Hepatocyte (in vitro differentiated cells): ENCODE results near the gene WRNIP1.

Experiments
- EZH2 ChIP-seq: fragments of 200-600 bp; sonication (generic); IDR thresholded peaks from 2 replicates; pipeline ENCODE4 v1.6.1; 2016; ENCODE audit warnings: antibody characterized with exemption, mild to moderate bottlenecking, borderline replicate concordance
- EZH2phosphoT487 ChIP-seq: fragments of 200-600 bp; sonication (generic); IDR thresholded peaks from one replicate; pipeline ENCODE4 v1.6.1; 2018; ENCODE audit warnings: antibody characterized with exemption, mild to moderate bottlenecking, low read depth, moderate library complexity; ENCODE audit not compliant: unreplicated experiment, severe bottlenecking
- TF ChIP-seq, protein P1 (sequence below): fragments of 200-600 bp; sonication (generic); IDR thresholded peaks from 2 replicates; pipeline ENCODE4 v1.5.1; 2016; ENCODE audit warnings: antibody characterized with exemption, mild to moderate bottlenecking; ENCODE audit not compliant: poor library complexity

GRCh38 chr6:2725999-2726567 lies 39.1 kb upstream of the WRNIP1 start:
- TF ChIP-seq, protein P1, sequence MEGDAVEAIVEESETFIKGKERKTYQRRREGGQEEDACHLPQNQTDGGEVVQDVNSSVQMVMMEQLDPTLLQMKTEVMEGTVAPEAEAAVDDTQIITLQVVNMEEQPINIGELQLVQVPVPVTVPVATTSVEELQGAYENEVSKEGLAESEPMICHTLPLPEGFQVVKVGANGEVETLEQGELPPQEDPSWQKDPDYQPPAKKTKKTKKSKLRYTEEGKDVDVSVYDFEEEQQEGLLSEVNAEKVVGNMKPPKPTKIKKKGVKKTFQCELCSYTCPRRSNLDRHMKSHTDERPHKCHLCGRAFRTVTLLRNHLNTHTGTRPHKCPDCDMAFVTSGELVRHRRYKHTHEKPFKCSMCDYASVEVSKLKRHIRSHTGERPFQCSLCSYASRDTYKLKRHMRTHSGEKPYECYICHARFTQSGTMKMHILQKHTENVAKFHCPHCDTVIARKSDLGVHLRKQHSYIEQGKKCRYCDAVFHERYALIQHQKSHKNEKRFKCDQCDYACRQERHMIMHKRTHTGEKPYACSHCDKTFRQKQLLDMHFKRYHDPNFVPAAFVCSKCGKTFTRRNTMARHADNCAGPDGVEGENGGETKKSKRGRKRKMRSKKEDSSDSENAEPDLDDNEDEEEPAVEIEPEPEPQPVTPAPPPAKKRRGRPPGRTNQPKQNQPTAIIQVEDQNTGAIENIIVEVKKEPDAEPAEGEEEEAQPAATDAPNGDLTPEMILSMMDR, result no peak
- TF ChIP-seq EZH2 (no peak), EZH2phosphoT487 (no peak)
